HG02759 (cell line): ENCODE results near the gene PLCB4.

Experiments
- ATAC-seq: cut with Tn5 transposase; IDR thresholded peaks from one replicate; pipeline ENCODE4 v1.9.1; 2021; ENCODE audit warnings: mild to moderate bottlenecking, moderate library complexity; ENCODE audit not compliant: unreplicated experiment

The PLCB4 gene

GRCh38 chr20:9100691-9101090, 31.8 kb downstream of the PLCB4 start:
- no peak for ATAC-seq

- ATAC-seq: no peak
Observed at GRCh38 chr20:9102456-9102855, 33.6 kb downstream of the PLCB4 start.

GRCh38 chr20:9103955-9104354, 35.1 kb downstream of the PLCB4 start:
- no peak for ATAC-seq

DNA sequence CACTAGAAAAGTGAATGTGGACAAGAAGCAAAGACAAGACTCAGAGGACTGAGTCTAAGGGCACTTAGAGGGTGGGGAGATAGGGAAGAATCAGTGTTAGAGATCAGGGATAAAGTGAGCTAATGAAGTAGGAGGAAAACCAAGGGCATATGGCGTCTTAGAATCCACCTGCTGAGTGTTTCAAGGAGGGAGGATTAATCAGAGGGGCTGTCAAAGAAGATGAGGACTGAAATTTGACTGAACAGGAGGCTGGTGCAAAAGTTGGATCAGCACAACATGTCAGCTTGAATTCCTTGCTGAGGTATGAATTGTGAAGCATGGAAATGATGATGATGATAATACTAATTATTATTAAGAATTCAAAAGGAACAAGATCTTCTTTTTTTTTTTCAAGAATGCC, 39.4 kb downstream of the PLCB4 start:
- no peak for ATAC-seq

GRCh38 chr20:9109566-9109965, 40.7 kb downstream of the PLCB4 start:
- ATAC-seq: no peak

GRCh38 chr20:9110365-9110764, 41.5 kb downstream of the PLCB4 start:
- ATAC-seq: no peak

DNA sequence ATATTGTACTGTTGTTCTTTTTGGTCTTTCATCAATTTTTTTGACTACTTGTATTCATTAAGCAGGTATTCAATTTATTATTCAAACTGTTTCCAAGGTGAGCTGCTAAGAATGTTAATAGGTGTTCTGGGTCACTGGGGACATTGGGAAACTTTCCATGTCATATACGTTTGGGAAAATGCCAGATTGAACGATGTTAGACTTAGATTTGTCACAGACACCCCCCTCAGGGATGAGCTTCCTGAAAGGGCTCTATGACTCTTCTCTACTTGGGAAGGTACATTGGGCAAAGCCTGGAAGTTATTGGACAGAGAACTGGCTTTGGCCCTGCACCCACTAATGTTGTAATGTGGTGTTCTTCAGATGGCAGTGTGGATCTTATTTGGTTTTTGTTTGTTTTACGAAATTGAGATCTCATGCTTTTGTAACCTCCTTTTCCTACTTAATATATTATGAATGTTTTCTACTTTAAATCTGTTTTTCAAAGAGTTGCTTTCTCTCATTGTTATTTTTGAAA, 42.1 kb downstream of the PLCB4 start:
- no peak for ATAC-seq

DNA sequence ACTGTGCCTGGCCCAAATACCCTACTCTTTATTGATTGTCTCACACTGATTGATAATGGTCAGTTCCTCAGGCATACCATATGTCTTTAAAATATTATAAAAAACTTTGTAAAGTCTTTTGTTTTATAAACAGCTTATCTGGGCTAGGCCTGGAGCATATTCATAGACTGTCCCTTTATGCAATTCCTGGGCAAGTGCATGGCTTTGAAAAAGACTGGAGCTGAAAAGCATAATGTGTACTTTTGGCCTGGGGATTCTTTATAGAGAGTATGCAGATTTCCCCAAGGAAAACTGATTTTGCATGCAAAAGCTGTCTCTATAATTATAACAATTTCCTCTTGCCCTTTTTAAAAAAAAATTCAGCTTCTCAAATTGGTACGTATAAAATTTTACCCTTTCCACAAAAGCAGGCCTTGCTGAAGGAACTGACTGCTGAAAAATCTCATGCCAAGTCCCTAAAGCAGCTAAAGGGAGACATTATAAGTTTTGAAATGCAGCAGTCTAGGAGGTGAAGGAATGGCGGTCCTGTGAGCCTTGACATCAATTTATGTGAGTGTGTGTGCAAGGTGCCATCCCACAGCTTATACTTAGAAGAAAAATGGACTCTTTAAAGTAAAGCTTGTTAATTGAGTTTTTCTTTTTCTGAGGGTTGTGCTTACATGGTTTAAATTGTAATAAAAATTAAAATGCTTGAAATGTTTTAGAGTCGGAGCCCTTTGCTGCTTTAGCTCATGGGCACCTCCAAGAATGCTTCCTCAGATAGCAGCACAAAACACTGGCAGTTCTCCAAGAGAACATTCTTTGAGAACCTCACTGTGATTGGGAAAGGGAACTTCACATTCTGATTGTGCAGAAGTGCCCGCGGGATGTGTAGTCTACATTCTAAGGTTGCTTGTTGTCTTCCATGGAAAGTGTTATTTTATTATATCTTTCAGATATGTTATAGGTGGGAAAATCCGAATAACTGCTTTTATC, 43.9 kb downstream of the PLCB4 start:
- ATAC-seq: no peak

- ATAC-seq: no peak
Observed at GRCh38 chr20:9114709-9115108, 45.8 kb downstream of the PLCB4 start.

DNA sequence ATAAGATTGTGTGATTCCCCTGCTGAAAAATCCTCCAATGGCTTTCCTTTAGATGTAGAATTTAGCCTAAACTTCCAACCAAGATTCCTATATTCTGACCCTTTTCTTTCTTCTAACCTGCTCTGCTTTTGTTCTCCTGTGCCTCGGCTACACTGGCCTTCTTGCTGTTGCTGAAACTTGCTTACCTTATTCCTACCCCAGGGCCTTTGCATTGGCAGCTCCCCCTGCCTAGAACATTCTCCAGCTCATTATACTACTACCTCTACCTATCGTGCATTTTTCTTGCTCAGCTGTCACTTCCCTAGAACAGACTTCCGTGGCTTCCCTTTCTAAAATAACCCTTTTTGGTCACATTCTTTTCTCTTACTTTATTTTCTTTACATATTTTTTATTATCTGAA, 48.7 kb downstream of the PLCB4 start:
- ATAC-seq: no peak

GRCh38 chr20:9119776-9120175, 50.9 kb downstream of the PLCB4 start:
- no peak for ATAC-seq

DNA sequence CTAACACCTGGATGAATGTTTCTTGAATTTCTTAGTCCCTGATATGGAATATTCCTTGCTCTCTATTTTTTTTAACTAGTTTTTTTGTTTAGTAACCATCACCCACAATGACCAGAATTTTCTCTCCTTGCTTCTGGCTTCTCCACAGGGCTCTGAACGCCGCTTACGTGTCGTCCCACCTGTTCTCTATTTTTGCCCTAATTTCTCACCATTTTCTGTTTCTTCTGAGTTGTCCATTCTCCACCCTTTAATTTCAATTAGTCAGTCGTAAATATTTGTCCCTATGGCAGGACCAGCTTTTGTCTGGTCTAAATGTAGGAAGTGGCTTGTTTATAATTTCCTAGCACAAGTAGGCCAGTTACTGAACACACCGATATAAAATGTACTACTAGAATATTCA, 52.3 kb downstream of the PLCB4 start:
- ATAC-seq: no peak

DNA sequence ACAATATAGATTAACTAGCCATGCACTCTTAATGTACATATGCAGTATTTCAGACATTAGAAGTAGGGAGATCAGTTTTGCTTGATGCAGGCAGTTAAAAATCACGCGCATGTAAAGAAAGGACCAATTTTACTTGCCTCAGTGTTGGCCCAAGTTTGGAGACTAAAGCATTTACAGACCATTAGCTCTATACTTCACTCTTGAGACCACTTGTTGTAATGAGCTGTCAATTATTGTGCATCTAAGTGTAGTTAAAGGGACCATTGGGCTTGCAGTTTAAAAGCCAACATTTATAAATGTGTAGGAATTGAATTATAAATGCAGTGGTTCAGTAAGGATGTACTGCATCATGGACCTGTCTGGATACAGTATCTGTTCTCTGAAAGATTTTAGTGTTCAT, 53.7 kb downstream of the PLCB4 start:
- no peak for ATAC-seq

DNA sequence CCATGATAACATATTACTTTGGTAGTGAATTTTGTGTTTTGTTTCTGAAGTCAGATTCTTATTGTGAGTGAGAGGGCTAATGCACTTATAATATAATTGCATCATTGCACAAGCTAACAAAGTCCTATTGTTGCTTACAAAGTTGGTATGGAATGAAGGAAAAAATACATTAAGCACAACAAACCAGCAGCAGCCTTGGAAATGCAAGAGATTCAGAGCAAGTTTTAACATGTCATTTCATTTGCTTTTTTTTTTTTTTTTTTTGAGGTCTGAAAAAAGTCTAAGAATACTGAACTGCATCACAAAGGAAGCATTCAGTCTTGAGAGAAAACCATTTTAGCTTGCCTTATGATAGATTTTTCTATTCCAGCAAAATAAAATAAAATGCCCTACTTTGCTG, 57.6 kb downstream of the PLCB4 start:
- ATAC-seq: no peak

GRCh38 chr20:9128568-9128967, 59.7 kb downstream of the PLCB4 start:
- no peak for ATAC-seq

DNA sequence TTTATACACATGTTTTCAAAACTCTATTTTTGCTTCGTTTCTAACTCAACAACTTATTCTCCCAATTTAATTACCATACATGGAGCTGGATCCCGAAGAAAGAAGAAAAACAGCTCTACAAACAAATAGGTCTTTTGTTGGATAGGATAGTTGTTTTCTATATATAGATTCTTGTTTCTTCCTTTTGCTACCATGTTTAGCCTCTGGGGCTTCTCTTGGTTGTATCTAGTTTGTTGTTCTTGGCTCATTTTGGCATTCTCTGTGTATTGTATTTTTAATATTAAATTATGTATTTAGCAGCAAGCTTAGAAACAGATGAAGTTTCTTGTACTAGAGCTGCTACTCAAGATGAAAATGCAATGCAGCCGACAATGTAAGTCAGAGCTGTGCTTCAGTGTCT, 60.9 kb downstream of the PLCB4 start:
- ATAC-seq: no peak

DNA sequence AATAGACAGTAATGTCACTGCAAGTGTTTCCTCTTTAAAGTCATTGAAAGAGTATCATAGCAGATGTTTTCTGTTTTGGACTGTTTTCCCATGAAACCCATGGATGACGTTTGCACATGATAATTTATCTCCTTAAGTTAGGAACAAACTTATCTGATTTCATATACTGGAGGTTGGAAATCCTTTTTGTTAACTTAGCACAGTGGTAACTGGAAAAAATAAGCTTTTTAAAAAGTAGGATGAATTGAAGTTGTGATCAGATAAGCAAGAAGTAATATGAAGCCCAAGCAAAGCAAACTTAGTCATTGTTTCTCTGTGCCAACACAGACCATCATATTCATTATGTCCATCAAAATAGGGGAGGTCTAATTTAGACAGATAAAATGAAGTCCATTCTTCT, 61.6 kb downstream of the PLCB4 start:
- no peak for ATAC-seq

DNA sequence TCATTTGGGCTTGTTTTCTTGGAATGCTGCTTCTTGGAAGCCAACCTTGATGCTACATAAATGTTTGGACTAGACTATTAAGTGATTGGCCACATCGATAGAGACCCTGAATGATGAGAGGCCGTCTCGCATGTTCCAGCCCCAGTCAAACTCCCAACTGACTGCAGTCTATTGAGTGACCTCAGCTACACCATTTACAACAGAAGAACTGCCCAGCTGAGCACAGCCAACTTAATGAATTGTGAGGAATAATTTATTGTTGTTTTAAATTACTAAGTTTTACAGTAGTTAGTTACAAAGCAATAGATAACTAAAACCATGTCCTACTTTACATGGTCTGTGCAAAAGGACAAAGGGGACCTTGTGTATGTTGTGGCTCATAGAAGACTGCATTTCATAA, 63.0 kb downstream of the PLCB4 start:
- no peak for ATAC-seq

GRCh38 chr20:9134346-9134745, 65.5 kb downstream of the PLCB4 start:
- ATAC-seq: no peak

DNA sequence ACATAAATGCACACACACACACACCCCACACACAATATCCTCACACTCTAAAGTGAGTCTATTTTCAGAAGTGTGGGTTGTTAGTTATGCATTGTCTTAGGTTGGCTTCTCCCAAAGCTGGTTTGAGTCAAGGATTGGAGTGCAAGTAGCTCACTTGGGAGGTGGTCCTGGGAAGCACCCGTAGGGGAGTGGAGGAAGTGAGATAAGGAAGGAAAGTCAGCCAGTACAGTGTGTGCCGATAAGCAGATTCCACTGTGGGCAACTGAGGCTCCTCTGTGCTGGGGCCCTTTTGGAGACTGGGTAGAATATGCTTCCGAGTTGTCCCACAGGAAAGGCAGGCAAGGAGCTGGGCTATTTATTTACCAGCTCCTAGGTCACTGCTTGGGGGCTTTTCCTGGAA, 67.2 kb downstream of the PLCB4 start:
- no peak for ATAC-seq

DNA sequence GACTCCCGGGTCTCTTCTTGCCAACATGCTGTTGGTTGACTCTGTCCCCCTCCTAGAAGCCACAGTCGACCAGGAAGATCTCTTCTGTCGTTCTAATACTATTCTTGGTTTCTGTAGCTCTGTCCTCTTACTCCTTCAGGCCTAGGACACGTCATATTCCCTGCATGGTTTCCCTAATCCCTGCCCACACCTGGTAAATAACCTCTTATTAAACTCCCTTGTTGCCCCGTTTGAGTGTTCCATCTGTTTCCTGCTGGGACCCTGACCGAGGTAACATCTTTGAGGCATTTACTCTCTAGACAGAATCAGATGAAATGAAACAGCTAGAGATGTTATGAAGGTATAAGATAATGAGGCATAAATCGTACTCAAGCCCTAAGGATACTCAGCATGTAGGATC, 68.1 kb downstream of the PLCB4 start:
- ATAC-seq: no peak

GRCh38 chr20:9139106-9139833, 70.4 kb downstream of the PLCB4 start:
- ATAC-seq: no peak
